Stimulated activated CD4-positive, alpha-beta T cell treated with anti-CD3 and anti-CD28 coated beads, Interleukin-4, amount 100 ng/mL, for 24 hours (primary cell): Measurements from ENCODE around the gene HSPA4.
"Not testable (repeated sequence)": the region's sequence is repeated elsewhere in the genome, so short reads cannot be mapped to it uniquely, and the experiment has no call there.

Experiments used
- DNase-seq: peaks from one replicate; pipeline ENCODE4 v3.0.0-alpha.2; 2020

Gene HSPA4

DNA sequence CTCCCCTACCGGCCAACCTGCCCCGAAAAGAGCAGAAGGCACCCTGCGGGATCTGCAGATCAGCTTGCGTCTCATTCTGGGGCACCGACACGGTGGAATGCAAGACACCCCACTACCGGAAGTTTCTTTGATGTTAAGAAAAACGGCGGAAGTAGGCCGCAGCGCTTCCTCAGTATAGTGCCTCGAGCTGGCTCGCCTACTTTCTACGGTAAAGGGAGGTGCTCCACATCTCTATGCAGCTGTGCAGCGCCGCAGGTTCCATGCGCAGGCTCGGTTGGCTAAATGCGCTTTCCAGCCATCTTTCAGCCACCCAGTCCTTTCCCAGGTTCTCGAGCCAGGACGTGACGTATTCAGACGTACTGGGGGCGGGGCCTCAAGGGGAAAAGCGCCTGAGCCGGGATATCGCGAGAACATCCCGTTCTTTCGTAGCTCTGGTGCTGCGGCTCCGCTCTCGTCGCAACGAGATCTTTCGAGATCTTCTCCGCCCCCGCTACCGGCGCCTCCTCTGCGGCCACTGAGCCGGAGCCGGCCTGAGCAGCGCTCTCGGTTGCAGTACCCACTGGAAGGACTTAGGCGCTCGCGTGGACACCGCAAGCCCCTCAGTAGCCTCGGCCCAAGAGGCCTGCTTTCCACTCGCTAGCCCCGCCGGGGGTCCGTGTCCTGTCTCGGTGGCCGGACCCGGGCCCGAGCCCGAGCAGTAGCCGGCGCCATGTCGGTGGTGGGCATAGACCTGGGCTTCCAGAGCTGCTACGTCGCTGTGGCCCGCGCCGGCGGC is at the start of gene HSPA4:
TSS of gene HSPA4 (plus strand) at position 472 of the 775 bp plus-strand sequence. CDS start at position 710, 238 bp downstream.
- peak; percentile 98 for DNase-seq

DNA sequence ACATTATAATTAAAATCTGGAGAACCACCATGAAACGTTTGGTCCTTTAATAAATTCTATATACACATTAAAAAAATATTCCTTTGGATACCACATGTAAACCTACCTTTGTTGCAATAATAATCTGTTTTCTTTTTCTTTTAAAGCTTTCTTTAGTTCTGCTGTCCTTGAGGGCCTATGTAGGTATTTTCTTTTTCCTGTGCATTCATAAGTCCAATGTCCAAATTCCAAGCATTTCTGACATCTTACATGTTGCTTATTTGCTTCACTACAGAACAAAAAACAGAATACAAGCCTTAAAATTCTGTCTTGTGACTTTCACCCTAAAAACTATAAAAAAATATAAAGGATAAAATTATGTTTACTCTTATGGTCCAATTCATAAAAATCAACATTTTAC is 45.2 kb upstream of the HSPA4 start:
- no peak for DNase-seq

DNA sequence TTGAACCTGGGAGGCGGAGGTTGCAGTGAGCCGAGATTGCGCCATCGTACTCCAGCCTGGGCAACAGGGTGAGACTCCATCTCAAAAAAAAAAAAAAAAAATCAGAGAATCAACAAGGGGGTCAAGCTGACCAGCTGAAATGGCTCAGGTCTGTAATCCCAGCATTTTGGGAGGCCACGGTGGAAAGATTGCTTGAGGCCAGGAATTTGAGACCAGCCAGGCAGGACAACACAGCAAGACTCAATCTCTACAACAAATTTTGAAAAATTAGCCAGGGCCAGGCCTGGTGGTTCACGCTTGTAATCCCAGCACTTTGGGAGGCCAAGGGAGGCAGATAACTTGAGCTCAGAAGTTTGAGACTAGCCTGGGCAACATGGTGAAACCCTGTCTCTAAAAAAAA is 43.4 kb upstream of the HSPA4 start:
- DNase-seq: not testable (repeated sequence)

DNA sequence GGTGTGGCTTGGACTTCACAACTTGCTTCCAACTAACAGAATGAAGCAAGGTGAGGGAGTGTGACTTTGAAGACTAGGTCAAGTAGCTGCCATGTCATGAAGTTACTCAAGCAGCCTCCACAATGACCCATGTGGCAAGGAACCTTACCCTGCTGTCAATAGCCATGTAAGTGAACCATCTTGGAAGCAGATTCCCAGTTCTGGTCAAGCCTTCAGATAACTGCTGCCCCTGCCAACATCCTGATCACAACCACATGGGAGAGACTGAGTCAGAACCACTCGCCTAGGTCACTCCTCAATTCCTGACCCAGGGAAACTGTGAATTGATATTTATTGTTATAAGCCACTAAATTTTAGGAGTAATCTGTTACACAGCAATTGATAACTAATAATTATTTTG is 36.3 kb upstream of the HSPA4 start:
- DNase-seq: no peak

DNA sequence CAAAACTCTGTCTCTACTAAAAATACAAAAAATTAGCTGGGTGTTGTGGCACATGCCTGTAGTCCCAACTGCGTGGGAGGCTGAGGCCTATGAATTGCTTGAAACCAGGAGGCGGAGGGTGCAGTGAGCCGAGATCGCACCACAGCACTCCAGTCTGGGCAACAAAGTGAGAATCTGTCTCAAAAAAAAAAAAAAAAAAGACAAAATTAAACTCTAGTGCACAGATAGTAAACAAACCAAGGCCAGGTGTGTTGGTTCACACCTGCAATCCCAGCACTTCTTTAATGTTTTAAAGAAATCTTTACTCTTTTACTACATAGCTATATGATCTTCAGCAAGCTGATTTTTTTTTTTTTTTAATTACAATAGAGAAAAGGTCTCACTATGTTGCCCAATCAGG is 33.8 kb upstream of the HSPA4 start:
- no peak for DNase-seq

DNA sequence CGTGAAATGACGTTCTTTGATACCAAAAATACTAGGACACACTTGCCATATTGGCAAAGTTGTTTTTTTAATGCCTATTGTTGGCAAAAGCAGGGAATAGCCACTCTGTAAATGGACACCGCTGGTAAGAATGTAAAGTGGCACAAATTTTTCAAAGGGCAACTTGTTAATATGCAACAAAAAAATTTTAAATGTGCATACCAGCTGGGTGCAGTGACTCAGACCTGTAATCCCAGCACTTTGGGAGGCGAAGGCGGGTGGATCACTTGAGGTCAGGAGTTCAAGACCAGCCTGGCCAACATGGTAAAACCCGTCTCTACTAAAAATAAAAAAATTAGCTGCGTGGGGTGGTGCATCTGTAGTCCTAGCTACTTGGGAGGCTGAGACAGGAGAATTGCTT is 32.3 kb upstream of the HSPA4 start:
- not testable (repeated sequence) for DNase-seq

DNA sequence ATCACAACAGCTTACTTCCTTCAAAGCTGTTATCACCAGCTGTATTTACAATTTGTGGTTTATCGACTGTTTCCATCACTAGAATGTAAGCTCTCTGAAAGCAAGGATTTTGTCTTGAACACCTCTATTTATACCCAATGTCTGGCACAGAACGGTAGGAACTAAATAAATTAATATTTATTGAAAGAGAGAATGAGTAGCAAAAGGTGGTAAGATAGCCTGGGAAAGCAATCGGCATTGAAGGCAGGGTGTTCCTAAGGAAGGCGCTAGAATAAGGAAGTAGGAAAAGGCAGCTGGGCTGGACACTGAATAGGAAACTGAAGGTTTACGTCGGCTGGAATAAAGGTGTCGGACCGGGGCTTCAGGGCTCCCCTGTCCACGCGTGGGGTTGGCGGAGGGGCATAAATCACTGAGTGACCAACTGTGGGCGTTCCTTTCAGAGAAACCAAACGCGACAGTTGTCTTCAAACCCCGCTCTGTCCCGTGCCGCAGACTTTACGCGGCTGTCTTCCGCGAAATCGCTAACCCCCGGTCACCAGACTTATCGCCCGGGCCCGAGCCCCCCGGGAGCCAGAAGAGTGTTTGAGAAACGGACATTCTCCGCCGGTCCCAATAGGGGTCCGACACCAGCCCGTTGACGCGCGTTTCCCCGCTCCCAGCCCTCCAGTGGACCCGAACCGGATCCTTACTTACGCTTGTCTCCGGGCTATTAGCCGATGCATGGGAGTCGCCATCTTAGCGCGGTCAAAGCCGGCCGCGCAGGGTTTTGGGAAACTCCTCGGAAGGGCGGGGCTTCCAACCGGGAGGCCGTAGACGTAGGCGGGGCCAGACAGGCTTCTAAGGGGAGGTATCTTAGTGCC is 25.8 kb upstream of the HSPA4 start, which contains the start of gene ZCCHC10:
TSS of gene ZCCHC10 (minus strand) at position 746 of the 860 bp plus-strand sequence. CDS start at position 734, 12 bp downstream.
- peak; percentile 94 for DNase-seq

DNA sequence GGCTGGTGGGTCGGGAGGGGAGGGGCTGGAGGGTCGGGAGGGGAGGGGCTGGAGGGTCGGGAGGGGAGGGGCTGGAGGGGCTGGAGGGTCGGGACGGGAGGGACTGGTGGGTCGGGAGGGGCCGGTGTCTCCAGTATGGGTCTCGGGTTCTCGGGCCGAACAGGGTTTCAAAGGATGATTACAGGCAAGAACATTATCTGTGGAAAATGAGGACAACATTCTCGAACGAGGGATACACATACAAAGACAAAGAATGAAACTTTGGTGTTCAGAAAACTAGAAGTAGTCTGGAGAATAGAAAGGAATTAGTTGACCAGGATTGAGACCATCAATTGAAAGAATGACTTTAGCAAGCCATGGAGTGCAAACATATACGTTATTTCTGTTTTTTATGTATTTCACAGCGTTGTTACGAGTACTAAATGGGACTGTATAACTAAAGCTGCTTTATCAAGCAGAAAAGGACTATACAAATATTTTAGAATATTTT is 25.1 kb upstream of the HSPA4 start:
- DNase-seq: no peak

DNA sequence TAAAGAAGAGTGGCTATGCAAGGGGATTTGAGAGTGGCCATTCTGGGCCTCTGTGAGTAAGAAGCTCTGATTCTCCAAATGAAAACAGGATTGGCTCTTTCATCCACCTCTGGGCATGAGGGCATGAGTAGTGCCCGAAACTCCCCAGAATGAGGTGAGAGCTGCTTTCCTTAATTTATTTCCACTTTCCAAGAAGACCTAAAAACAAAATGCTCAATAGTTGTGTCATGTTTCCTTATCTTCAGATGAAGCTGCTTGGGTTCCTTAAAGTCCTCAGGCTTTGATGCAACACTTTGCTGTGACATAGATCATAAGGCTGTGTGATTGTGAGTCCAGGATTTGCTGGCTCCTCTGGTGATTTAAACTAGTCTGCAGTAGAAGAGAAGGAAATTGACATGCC is 22.4 kb upstream of the HSPA4 start:
- DNase-seq: no peak

DNA sequence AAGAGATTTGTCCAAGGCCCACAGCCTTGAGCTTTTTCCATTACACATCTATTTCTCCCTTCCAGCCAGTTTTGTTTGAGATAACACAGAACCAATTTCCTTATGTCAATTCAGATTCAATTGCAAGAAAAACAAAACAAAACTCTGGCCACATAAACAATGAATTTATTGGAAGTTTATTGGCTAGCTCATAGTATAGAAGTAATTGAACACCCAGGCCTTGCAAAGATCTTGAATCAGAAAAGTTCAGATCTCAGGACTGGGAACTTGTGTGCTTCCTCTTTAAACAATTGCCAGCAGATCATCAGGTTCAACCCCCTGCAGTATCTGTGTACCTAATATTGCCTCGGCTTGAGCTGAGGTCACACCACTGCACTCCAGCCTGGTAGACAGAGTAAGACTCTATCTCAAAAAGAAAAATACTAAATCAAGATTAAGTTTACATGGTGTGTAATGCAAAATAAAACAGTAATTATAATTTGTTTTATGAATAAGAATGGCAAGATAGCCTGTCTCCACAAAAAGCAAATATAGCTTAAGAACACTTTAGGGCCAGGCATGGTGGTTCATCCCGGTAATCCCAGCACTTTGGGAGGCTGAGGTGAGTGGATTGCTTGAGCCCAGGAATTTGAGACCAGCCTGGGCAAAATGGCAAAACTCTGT is 21.3 kb upstream of the HSPA4 start:
- no peak for DNase-seq

DNA sequence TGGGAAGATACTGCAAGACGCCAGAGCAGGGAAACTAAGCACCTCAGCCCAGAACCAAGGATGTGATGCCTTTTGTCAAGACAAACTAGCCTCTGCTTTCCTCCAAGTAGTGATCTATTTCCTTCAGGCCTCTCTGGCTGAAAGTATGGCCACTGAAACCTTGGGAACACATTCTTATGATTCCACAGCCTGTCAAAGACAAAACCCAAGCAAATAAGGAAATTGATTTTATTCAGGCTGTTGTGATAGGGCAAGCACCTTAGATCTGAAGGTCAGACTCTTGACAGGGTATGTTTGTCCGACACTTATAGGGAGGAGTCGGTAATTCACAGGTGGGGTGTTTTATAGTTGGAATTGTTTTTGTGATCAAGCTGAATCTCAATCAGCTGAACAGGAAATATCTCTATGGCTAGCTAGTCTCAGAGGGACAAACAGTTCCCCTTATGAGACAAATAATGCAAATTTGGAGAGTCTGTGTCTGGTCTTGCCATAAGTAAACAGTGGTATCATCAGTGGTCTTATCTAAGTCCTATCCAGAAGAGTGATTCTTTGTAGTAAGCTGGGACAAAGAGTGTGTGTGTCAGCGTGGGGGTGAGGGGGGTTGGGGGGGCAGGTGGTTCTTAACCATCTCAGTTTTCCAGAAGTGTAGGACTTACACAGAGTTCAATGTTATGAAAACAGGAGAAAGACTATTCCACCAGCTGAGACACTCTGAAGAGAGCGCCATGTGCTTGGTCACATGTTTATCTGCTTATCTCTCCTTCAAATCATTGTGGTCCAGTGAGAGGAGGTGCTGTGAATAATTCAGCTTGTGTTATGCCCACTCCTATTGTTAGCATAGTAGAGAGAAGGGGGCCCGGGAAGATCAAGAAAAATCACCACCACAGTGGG is 18.7 kb upstream of the HSPA4 start:
- no peak for DNase-seq

DNA sequence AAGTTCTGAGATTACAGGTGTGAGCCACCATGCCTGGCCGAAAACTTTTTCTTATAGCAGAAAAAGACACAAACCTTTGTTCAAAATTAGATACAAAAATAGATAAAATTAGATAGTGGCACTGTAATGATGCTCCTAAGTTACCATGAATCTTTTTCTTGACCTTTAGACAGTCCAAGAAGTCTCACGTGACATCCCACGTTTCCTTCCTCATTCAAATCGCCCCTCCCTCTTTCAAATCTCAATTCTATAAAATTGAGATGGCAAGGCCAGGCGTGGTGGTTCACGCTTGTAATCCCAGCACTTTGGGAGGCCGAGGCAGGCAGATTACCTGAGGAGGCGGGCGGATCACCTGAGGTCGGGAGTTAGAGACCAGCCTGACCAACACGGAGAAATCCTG is 17.7 kb upstream of the HSPA4 start:
- DNase-seq: no peak

DNA sequence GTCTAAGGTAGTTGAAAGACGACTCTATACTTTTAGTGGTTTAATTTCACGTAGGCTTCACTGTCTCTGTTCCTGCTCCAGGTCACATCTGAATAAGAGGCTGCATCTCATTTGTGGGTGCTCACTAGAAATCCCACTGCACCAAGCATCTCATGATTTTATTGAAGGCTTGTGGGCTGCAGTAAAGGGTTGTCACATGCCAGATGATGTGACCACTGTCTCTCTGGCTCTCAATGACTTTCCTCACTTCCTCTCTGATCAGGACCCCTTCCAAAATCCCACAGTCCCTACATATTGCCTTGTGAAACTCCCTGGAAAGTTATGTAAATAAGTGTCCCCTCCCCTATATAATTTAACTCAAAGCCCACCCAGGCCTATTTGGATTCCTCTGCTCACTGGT is 16.6 kb upstream of the HSPA4 start:
- DNase-seq: no peak

DNA sequence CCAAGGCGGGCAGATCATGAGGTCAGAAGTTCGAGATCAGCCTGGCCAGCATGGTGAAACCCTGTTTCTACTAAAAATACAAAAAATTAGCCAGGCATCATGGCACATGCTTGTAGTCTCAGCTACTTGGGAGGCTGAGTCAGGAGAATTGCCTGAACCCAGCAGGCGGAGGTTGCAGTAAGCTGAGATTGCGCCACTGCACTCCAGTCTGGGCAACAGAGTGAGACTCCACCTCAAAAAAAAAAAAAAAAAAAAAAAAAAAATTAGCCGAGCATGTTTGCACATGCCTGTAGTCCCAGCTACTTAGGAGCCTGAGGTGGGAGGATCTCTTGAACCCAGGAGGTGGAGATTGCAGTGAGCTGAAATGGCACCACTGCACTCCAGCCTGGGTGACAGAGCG is 15.1 kb upstream of the HSPA4 start:
- not testable (repeated sequence) for DNase-seq

DNA sequence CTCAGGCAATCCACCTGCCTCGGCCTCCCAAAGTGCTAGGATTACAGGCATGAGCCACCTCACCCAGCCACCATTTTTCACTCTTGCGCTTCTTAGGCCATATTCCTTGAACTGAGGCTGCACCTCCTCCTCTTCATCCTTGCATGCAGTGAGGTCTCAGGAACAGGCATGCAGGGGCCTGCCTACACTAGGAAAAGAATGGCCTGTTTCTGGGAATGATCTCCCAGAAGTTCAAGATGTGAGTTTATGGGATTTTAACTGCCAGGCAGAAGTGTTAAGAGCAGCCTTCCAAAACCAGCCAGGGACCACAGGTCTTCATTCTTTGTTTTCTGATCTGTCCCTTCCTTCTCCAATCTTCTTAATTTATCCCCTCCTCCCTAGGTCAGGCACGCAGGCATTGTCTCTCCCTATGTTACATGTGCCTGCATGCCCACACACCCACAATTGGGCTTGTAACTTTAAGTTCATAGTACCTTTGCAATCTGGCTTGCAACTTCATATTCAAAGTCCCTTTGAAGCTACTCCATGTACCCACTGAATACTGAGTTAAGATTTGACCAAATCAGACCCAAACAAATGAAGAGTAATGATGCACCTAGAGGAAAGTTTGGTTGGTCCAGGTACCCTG is 10.5 kb upstream of the HSPA4 start:
- DNase-seq: no peak

DNA sequence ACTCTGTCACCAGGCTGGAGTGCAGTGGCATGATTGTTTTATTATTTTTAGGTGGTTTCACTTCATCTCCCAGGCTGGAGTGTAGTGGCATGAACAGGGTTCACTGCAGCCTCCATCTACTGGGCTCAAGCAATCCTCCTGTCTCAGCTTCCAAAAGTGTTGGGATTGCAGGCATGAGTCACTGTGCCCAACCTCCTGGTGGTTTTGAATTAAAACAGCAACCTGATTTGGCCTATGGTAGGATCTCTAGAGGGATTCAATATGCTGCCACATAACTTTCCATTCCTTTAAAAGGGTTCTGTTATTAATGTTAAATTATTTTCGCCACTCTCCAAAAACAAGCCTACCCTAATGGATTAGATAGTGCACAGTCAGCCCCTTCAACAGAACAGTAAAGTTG is 9.9 kb upstream of the HSPA4 start:
- DNase-seq: no peak

DNA sequence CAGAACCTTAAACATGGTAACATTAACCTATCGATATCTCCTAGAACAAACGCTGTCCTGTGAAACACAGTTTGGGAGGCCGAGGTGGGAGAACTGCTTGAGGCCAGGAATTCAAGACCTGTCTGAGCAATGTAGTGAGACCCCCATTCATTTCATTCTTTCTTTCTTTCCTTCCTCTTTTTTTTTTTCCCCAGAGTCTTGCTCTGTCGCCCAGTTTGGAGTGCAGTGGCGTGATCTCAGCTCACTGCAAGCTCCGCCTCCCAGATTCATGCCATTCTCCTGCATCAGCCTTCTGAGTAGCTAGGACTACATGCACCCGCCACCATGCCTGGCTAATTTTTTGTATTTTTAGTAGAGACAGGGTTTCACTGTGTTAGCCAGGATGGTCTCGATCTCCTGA is 5.3 kb upstream of the HSPA4 start:
- DNase-seq: not testable (repeated sequence)

DNA sequence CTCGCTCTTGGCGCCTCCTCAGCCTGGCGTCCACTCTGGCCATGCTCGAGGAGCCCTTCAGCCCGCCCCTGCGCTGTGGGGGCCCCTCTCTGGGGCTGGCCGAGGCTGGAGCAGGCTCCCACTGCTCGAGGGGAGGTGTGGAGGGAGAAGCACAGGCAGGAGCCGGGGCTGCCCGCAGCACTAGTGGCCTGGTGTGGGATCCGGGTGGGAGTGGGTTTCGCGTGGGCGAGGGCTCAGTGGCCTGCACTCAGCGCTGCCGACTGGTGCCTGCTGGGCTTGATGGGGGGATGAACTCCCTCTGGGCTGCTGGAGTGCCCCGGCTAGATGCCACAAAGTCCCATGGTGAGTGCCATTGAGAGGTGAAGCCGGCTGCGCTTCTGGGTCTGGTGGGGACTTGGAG is 4.4 kb upstream of the HSPA4 start:
- DNase-seq: no peak

DNA sequence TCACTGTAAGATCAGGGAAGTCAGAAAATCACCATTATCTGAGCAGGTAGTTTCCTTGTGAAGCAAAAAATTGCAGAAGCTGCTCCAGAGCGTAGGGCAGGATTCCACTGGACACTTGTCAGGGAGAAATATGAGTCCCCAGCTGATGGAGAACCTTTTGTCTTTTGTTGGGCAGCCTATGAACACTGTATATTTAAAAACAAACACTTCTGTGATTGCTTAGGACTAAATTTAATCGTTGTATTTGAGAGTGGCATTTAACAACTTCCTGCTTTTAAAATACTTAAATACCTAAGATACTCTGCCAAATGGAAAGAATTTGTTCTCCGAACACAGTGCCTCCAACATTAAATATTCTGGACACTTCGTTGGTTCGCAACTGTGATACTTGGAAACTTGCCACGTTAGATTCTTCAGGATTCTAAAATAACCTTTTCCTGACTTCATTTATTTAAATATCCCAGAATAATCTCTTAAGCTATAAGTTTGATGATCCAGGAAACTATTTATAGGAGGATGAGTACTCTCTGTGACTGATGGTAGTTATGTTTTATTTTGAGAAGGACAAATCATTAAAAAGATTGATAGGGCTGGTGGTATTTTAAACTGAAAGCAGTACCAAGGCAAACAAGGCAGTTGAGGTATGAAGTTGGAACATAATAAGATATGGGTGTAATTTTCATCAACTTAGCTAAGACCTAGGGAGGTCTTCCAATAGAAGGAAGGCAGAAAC is 2.7 kb upstream of the HSPA4 start:
- DNase-seq: no peak

DNA sequence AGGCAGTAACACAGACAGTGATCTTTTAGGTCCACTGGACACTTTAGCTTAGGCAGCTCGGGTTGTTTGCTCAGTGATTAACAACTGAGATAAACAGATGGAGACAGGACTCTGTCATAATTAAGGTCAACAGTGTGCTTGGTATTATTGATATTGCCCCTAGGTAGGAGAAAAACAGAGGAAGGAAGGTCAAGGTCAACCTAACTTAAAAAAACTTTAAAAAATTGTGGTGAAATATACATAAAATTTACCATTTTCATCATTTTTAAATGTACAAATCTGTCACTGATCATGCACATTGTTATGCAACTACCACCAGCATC is 2.1 kb upstream of the HSPA4 start:
- no peak for DNase-seq

DNA sequence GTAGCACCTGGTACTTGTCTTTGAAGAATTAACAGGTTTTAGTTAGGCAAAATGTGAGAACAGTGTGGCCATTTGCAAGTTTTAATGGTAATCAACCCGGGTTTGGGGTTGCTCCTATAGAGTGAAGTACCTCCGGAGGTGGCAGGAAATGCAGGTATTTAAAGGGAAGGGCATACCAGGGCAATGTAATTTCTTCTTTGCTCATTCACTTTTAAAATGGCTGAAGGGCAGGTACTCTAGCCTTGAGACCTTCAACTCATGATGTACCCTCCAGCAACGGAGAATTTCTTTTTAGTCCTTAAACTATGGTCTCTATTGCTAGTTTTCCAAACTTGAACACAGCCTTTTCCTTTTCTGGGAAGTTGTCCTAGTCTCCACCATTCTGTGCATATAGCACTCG is 1.3 kb upstream of the HSPA4 start:
- DNase-seq: no peak
